OCI-LY3 (cell line): ENCODE data around the gene TMEM185A.
"Not testable (repeated sequence)": the region's sequence is repeated elsewhere in the genome, so short reads cannot be mapped to it uniquely, and the experiment has no call there.

Source experiments
- H2AFZ ChIP-seq: fragments of 200-600, 300-600 bp; shearing (Covaris generic); 2 replicates; pipeline ENCODE4 v1.6.0; 2014; ENCODE audit warnings: antibody characterized with exemption, low read depth, low read length
- H3K27ac ChIP-seq: fragments of 200-600, 300-600 bp; sonication (generic); 2 replicates; pipeline ENCODE4 v1.5.1; 2014; ENCODE audit warnings: mild to moderate bottlenecking, low read length, moderate library complexity, mixed read lengths
- H3K27me3 ChIP-seq: fragments of 200-600, 300-600 bp; sonication (generic); 2 replicates; pipeline ENCODE4 v1.6.1; 2014; ENCODE audit warnings: low read depth, low read length, mixed read lengths
- H3K36me3 ChIP-seq: fragments of 200-600, 300-600 bp; sonication (generic); replicated peaks from 2 replicates; pipeline ENCODE3; 2014; ENCODE audit warnings: low read depth, low read length, mixed read lengths
- H3K4me1 ChIP-seq: fragments of 300-600, 200-600 bp; sonication (generic); 2 replicates; pipeline ENCODE4 v1.6.1; 2014; ENCODE audit warnings: low read length, mixed read lengths
- H3K4me2 ChIP-seq: fragments of 200-600, 300-600 bp; sonication (generic); 2 replicates; pipeline ENCODE4 v1.6.1; 2014; ENCODE audit warnings: low read length, mixed read lengths
- H3K4me3 ChIP-seq: fragments of 300-600, 200-600 bp; sonication (generic); 2 replicates; pipeline ENCODE4 v1.5.1; 2014; ENCODE audit warnings: antibody characterized with exemption, mild to moderate bottlenecking, low read length, moderate library complexity
- H3K79me2 ChIP-seq: fragments of 300-600, 200-600 bp; shearing (Covaris generic); 2 replicates; pipeline ENCODE4 v1.6.1; 2014; ENCODE audit warnings: mild to moderate bottlenecking, low read length, mixed read lengths
- H3K9ac ChIP-seq: fragments of 300-600, 200-600 bp; shearing (Covaris generic); 2 replicates; pipeline ENCODE4 v1.6.0; 2014; ENCODE audit warnings: mild to moderate bottlenecking, low read length, moderate library complexity
- H3K9me3 ChIP-seq: fragments of 200-600, 300-600 bp; shearing (Covaris generic); 2 replicates; pipeline ENCODE4 v1.6.1; 2014; ENCODE audit warnings: low read length, mixed read lengths; ENCODE audit not compliant: insufficient read depth
- H4K20me1 ChIP-seq: fragments of 200-600, 300-600 bp; sonication (generic); 2 replicates; pipeline ENCODE4 v1.6.1; 2016; ENCODE audit warnings: low read length, mixed read lengths; ENCODE audit not compliant: insufficient read depth
- EZH2phosphoT487 ChIP-seq: fragments of 200-600 bp; shearing (Covaris generic); IDR thresholded peaks from 2 replicates; pipeline ENCODE4 v1.6.1; 2018; ENCODE audit warnings: antibody characterized with exemption, mixed run types, low read depth
- TF ChIP-seq, protein P1 (sequence below): fragments of 200-600, 300-600 bp; sonication (generic); IDR thresholded peaks from 2 replicates; pipeline ENCODE4 v1.5.1; 2014; ENCODE audit warnings: antibody characterized with exemption, low read length, low read depth

TMEM185A gene

DNA sequence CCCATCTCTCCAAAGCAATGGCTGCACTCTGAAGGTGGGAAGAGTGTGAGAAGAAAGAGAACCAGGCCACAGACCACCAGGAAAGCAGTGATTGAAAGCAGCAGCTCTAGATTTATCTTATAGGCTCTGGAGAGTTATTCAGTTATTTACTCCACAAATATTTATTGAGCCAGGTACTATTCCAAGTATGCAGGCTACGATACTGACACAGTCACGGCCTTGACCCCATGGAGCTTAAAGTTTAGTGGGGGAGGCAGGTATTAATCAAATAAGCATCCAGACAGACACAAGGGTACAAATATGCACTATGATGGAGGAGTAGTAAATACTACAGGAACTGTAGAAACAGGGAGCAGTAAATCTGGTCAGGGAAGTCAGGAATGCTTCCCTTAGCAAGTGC lies 2.8 kb downstream of the TMEM185A start:
- Histone ChIP-seq H3K27ac (no peak overlapping the region), H3K27me3 (peaks cover 5% of the 10 kb centered on the region; the same call in 1 of the 2 replicates), H2AFZ (no peak overlapping the region), H3K9ac (no peak overlapping the region), H3K36me3 (no peaks in the 10 kb centered on the region), H3K4me3 (no peak overlapping the region), H3K4me1 (peaks cover 7% of the 10 kb centered on the region; the same call in 1 of the 2 replicates), H3K9me3 (no peaks in the 10 kb centered on the region), H3K79me2 (peaks cover 59% of the 10 kb centered on the region), H4K20me1 (peaks cover 41% of the 10 kb centered on the region), H3K4me2 (no peak overlapping the region)
- TF ChIP-seq EZH2phosphoT487: no peak
- TF ChIP-seq, protein P1, sequence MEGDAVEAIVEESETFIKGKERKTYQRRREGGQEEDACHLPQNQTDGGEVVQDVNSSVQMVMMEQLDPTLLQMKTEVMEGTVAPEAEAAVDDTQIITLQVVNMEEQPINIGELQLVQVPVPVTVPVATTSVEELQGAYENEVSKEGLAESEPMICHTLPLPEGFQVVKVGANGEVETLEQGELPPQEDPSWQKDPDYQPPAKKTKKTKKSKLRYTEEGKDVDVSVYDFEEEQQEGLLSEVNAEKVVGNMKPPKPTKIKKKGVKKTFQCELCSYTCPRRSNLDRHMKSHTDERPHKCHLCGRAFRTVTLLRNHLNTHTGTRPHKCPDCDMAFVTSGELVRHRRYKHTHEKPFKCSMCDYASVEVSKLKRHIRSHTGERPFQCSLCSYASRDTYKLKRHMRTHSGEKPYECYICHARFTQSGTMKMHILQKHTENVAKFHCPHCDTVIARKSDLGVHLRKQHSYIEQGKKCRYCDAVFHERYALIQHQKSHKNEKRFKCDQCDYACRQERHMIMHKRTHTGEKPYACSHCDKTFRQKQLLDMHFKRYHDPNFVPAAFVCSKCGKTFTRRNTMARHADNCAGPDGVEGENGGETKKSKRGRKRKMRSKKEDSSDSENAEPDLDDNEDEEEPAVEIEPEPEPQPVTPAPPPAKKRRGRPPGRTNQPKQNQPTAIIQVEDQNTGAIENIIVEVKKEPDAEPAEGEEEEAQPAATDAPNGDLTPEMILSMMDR: no peak

DNA sequence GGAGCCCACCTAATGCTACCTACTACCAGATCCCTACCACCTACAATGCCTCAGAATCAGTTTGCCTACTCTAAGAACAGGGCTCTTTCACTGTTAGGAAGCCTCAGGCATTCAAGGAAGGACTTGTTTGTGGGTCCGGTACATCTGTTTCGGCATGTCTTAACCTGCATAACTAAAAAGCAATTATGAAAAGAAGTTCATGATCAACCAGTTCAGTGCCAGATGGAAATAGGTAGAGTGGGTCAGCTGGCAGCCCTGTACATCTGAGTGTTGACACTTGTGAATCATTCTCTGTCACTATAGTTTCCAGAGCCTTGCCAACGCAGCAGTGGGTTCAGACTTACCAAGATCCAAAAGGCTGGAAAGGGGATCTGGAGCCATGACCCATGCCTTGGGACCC lies 3.3 kb downstream of the TMEM185A start:
- Histone ChIP-seq H3K4me2 (no peak overlapping the region), H3K27me3 (peaks cover under 1% of the 10 kb centered on the region; the same call in 1 of the 2 replicates), H4K20me1 (peaks cover 41% of the 10 kb centered on the region), H3K4me3 (no peak overlapping the region), H2AFZ (no peak overlapping the region), H3K9ac (no peak overlapping the region), H3K4me1 (peaks cover 7% of the 10 kb centered on the region; the same call in 1 of the 2 replicates), H3K36me3 (no peaks in the 10 kb centered on the region), H3K27ac (no peak overlapping the region), H3K9me3 (no peaks in the 10 kb centered on the region), H3K79me2 (peaks cover 60% of the 10 kb centered on the region)
- TF ChIP-seq, protein P1: no peak
- no peak for TF ChIP-seq EZH2phosphoT487

DNA sequence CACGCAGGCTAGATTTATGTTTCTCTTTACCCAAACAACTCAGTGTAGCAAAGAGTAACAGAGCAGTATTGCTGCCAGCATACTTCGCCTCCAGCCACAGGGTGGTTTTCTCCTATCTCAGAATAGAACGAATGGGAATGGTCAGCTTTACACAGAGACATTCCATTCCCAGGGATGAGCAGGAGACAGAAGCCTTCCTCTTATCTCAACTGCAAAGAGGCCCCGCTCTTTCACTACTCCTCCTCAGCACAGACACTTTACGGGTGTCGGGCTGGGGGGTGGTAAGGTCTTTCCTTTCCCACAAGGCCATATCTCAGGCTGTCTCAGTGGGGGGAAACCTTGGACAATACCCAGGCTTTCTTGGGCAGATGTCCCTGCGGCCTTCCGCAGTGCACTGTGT lies 4.8 kb downstream of the TMEM185A start:
- Histone ChIP-seq H3K79me2 (peaks cover 66% of the 10 kb centered on the region), H4K20me1 (peaks cover 41% of the 10 kb centered on the region)
- H3K9ac ChIP-seq, H3K4me1 ChIP-seq, H3K9me3 ChIP-seq, H3K36me3 ChIP-seq, H2AFZ ChIP-seq, H3K4me2 ChIP-seq, H3K27ac ChIP-seq, H3K27me3 ChIP-seq, H3K4me3 ChIP-seq: not testable (repeated sequence)

DNA sequence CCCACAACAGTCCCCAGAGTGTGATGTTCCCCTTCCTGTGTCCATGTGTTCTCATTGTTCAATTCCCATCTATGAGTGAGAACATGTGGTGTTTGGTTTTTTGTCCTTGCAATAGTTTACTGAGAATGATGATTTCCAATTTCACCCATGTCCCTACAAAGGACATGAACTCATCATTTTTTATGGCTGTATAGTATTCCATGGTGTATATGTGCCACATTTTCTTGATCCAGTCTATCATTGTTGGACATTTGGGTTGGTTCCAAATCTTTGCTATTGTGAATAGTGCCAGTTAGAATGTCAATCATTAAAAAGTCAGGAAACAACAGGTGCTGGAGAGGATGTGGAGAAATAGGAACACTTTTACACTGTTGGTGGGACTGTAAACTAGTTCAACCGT lies 11.9 kb downstream of the TMEM185A start:
- H3K27me3 ChIP-seq, H4K20me1 ChIP-seq, H3K27ac ChIP-seq, H3K9me3 ChIP-seq, H3K36me3 ChIP-seq, H2AFZ ChIP-seq, H3K4me2 ChIP-seq, H3K4me3 ChIP-seq, H3K9ac ChIP-seq: not testable (repeated sequence)
- H3K79me2 ChIP-seq: peaks cover 46% of the 10 kb centered on the region
- peaks cover 12% of the 10 kb centered on the region for H3K4me1 ChIP-seq

DNA sequence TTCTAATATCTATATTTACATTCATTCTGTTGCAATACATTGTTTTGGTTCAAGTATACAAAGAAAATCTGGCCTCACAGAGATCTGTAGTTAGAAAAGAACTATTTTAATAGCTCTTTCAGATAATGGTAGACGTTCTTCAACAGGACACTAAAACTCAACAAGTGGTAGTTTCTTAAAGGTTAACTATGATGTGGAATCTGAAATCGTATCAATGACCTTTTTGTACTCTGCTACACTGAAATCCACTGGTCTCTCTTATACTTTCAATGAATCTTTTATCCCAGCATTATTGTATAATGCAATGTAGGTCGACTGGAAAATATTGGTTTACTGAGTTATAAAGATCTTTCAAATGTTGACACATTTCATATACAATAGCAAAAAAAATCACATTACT lies 12.7 kb downstream of the TMEM185A start:
- Histone ChIP-seq H3K27ac (no peak overlapping the region), H4K20me1 (peaks cover under 1% of the 10 kb centered on the region; the same call in 1 of the 2 replicates), H3K27me3 (no peaks in the 10 kb centered on the region), H3K4me3 (no peak overlapping the region), H3K36me3 (no peaks in the 10 kb centered on the region), H2AFZ (no peak overlapping the region), H3K79me2 (peaks cover 47% of the 10 kb centered on the region), H3K9me3 (no peaks in the 10 kb centered on the region), H3K9ac (no peak overlapping the region), H3K4me2 (no peak overlapping the region), H3K4me1 (peaks cover 12% of the 10 kb centered on the region)
- TF ChIP-seq, protein P1: no peak
